Peyer's patch (tissue), 4 donors: Measurements from ENCODE around the gene LAMTOR4.

Experiments
- CTCF ChIP-seq, 6 experiments: fragments of 450-650 bp in 4 of 6; fragments of 200-600 bp in 2 of 6; sonication (generic) in 1 of 6; IDR thresholded peaks; one replicate each; pipeline ENCODE4 v1.5.1; 2017 to 2019; ENCODE audit warnings: antibody characterized with exemption in 6 of 6, mild to moderate bottlenecking in 3 of 6, moderate library complexity in 1 of 6
- POLR2A ChIP-seq, 2 donors: fragments of 450-650 bp; IDR thresholded peaks; one replicate each; pipeline ENCODE4 v1.5.1; 2017; ENCODE audit warnings: antibody characterized with exemption in 2 of 2, mild to moderate bottlenecking in 2 of 2, moderate library complexity in 2 of 2

DNA sequence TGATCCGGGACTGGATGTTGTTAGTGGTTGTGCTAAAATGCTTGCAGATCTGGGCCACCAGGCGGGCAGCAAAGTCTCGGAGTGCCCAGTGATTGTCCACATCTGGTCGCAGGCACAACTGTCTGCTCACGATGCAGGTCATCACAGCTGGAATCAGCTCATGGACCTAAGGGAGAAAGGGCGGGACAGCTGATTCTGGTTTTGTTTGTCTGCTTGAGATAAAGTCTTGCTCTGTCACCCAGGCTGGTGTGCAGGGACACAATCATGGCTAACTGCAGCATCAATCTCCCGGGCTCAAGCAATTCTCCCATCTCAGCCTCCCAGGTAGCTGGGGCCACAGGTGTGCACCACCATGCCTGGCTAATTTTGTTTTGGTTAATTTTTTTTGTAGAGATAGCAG lies 37.6 kb upstream of the LAMTOR4 start:
- TF ChIP-seq CTCF (IDR thresholded peaks at IDR 0.05) (no peak), POLR2A (IDR thresholded peaks at IDR 0.05) (no peak)
